Activated CD8-positive, alpha-beta T cell treated with anti-CD3 and anti-CD28 coated beads for 36 hours (primary cell): ENCODE measurements around the gene SLX9. TPM values are rescaled to one million over a fixed set of nuclear protein-coding genes. Genes with fewer than 3 reads are reported as not detected.
A peak's percentile ranks its signal among the peaks of the same experiment; 100 is the strongest.

ENCODE experiments used
- ATAC-seq: fragments of 200-7000 bp; cut with Tn5 transposase; one replicate; pipeline ENCODE4 v1.10.0; 2021; ENCODE audit warnings: mild to moderate bottlenecking, moderate library complexity
- CTCF ChIA-PET: fragments of 350-600 bp; sonication (Branson Sonifier 250); formaldehyde crosslinking; loops from one replicate; lab custom pipeline; 2021; ENCODE audit warnings: antibody characterized with exemption; lab: Charles Lee
- POLR2A ChIA-PET: fragments of 350-600 bp; sonication (Branson Sonifier 250); formaldehyde crosslinking; loops from one replicate; lab custom pipeline; 2021; ENCODE audit warnings: antibody characterized with exemption; lab: Charles Lee
- DNase-seq: peaks from one replicate; pipeline ENCODE4 v3.0.0-alpha.2; 2020
- H3K27ac Mint-ChIP-seq: one replicate; pipeline ENCODE4 v1.8.0; 2021; ENCODE audit warnings: mild to moderate bottlenecking, mixed read lengths
- H3K27me3 Mint-ChIP-seq: one replicate; pipeline ENCODE4 v1.8.0; 2021; ENCODE audit warnings: mixed read lengths
- H3K36me3 Mint-ChIP-seq: one replicate; pipeline ENCODE4 v1.8.0; 2021; ENCODE audit warnings: low read depth, mixed read lengths
- H3K4me1 Mint-ChIP-seq: one replicate; pipeline ENCODE4 v1.8.0; 2021; ENCODE audit warnings: low read depth, mixed read lengths
- H3K4me3 Mint-ChIP-seq: one replicate; pipeline ENCODE4 v1.8.0; 2021; ENCODE audit warnings: mild to moderate bottlenecking, moderate library complexity, mixed read lengths
- H3K9me3 Mint-ChIP-seq: one replicate; pipeline ENCODE4 v1.8.0; 2021; ENCODE audit warnings: mixed read lengths
- CTCF ChIP-seq: fragments of 200-600 bp; IDR thresholded peaks from one replicate; pipeline ENCODE4 v1.8.0; 2022; ENCODE audit warnings: antibody characterized with exemption, mild to moderate bottlenecking
- intact Hi-C: fragments of 100-400 bp; cut with micrococcal nuclease; formaldehyde crosslinking; loops from one replicate; pipeline ENCODE4 v1.10.0; 2022
- total RNA-seq, 2 experiments: library from RNA; stranded (reverse); gene quantifications; one replicate each; pipeline ENCODE4 v1.2.3, GENCODE V29; 2021

SLX9 gene
- total RNA-seq, 2 experiments from 2014 or later, result 76.0 to 76.5 TPM

GRCh38 chr21:44920694-44921604 is 18.9 kb upstream of the SLX9 start, which contains the start of gene ITGB2:
ITGB2 (minus strand) TSS chr21:44920899; CDS start chr21:44910782, 10,117 bp downstream.
- ATAC-seq (peak; percentile 81), DNase-seq (peak; percentile 90)
- H3K27me3 Mint-ChIP-seq, result no peaks in the 10 kb centered on the region
- no peak for TF ChIP-seq CTCF
- peak within 1 kb of the TSS; percentile 99 for H3K27ac Mint-ChIP-seq
- peaks cover 77% of the 10 kb centered on the region for H3K36me3 Mint-ChIP-seq
- H3K4me1 Mint-ChIP-seq, result peaks cover 61% of the 10 kb centered on the region
- peak within 1 kb of the TSS; percentile 100 for H3K4me3 Mint-ChIP-seq
- no peaks in the 10 kb centered on the region for H3K9me3 Mint-ChIP-seq
- intact Hi-C loops, result loop anchor here (10.0 kb wide), 1 partner anchor 46 kb away; the partner anchor contains the start of gene PTTG1IP
- ChIA-PET POLR2A (interaction anchor here (0.7 to 3.4 kb wide), 5 partner anchors 8 to 159 kb away, joined by 3 to 23 read pairs (median 10); no protein-coding TSS in a partner anchor), CTCF (interaction anchor here (0.8 to 3.2 kb wide), 4 partner anchors 10 to 120 kb away, joined by 3 to 22 read pairs (median 5); no protein-coding TSS in a partner anchor)

- Mint-ChIP-seq H3K36me3 (peaks cover 75% of the 10 kb centered on the region), H3K4me1 (peaks cover 63% of the 10 kb centered on the region), H3K27ac (peak overlapping the region; percentile 89), H3K9me3 (no peaks in the 10 kb centered on the region), H3K27me3 (no peaks in the 10 kb centered on the region), H3K4me3 (peak overlapping the region; percentile 100)
- CTCF ChIA-PET, result no interaction called here
- TF ChIP-seq CTCF, result no peak
- intact Hi-C loops, result loop anchor here (10.0 kb wide), 1 partner anchor 47 kb away; the partner anchor contains the start of gene PTTG1IP
- ATAC-seq (no peak), DNase-seq (no peak)
- POLR2A ChIA-PET, result interaction anchor here (3.4 kb wide), 1 partner anchor 10 kb away, joined by 23 read pairs; no protein-coding TSS in a partner anchor
Observed at GRCh38 chr21:44921928-44922327, 17.9 kb upstream of the SLX9 start.

- CTCF ChIA-PET, result no interaction called here
- Mint-ChIP-seq H3K36me3 (peaks cover 59% of the 10 kb centered on the region), H3K27ac (peak overlapping the region; percentile 96), H3K27me3 (no peaks in the 10 kb centered on the region), H3K4me1 (peaks cover 62% of the 10 kb centered on the region), H3K9me3 (no peaks in the 10 kb centered on the region), H3K4me3 (peak overlapping the region; percentile 100)
- ATAC-seq (no peak), DNase-seq (no peak)
- intact Hi-C loops, result loop anchor here (10.0 kb wide), 1 partner anchor 49 kb away; the partner anchor contains the start of gene PTTG1IP
- TF ChIP-seq CTCF, result no peak
- POLR2A ChIA-PET, result interaction anchor here (0.6 kb wide), 1 partner anchor 307 kb away, joined by 3 read pairs; no protein-coding TSS in a partner anchor
Observed at GRCh38 chr21:44923480-44924084, 16.2 kb upstream of the SLX9 start.

- DNase-seq, result no peak
Observed at GRCh38 chr21:44924606-44925377, 15.0 kb upstream of the SLX9 start.

More at GRCh38 chr21:44924606-44925377, 15.0 kb upstream of the SLX9 start:
- H3K27ac Mint-ChIP-seq, result peak overlapping the region; percentile 96
- peaks cover 50% of the 10 kb centered on the region for H3K36me3 Mint-ChIP-seq
- CTCF ChIA-PET, result no interaction called here
- intact Hi-C loops, result loop anchor here (5.0 to 10.0 kb wide), 2 partner anchors 32 to 50 kb away; partner anchors contain the start of gene PTTG1IP
- H3K27me3 Mint-ChIP-seq, result no peaks in the 10 kb centered on the region
- H3K9me3 Mint-ChIP-seq, result no peaks in the 10 kb centered on the region
- POLR2A ChIA-PET, result interaction anchor here (4.6 kb wide), 1 partner anchor 11 kb away, joined by 34 read pairs; no protein-coding TSS in a partner anchor
- H3K4me1 Mint-ChIP-seq, result peaks cover 71% of the 10 kb centered on the region
- no peak for TF ChIP-seq CTCF
- ATAC-seq, result no peak
- H3K4me3 Mint-ChIP-seq, result peak overlapping the region; percentile 100
